ENCODE data around the gene PGBD4.

PGBD4 gene

GRCh38 chr15:34101366-34102174 is at the start of gene PGBD4, which contains the start of gene EMC7:
Gene PGBD4 (plus strand): TSS chr15:34102083. CDS start chr15:34102532, 449 bp downstream.
Gene EMC7 (minus strand): TSS chr15:34101862. CDS start chr15:34101839, 23 bp downstream.
- DNase-seq (ENCODE audit: low read depth) = peak; percentile 100
- TF ChIP-seq, protein P1, sequence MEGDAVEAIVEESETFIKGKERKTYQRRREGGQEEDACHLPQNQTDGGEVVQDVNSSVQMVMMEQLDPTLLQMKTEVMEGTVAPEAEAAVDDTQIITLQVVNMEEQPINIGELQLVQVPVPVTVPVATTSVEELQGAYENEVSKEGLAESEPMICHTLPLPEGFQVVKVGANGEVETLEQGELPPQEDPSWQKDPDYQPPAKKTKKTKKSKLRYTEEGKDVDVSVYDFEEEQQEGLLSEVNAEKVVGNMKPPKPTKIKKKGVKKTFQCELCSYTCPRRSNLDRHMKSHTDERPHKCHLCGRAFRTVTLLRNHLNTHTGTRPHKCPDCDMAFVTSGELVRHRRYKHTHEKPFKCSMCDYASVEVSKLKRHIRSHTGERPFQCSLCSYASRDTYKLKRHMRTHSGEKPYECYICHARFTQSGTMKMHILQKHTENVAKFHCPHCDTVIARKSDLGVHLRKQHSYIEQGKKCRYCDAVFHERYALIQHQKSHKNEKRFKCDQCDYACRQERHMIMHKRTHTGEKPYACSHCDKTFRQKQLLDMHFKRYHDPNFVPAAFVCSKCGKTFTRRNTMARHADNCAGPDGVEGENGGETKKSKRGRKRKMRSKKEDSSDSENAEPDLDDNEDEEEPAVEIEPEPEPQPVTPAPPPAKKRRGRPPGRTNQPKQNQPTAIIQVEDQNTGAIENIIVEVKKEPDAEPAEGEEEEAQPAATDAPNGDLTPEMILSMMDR (conservative IDR thresholded peaks at IDR 0.05; ENCODE audit: low read length) = no peak
- peak within 1 kb of the TSS; percentile 98 for H3K4me3 ChIP-seq (ENCODE audit: low read length)

GRCh38 chr15:34054081-34054707 is 47.7 kb upstream of the PGBD4 start:
- TF ChIP-seq, protein P1 (conservative IDR thresholded peaks at IDR 0.05; ENCODE audit: low read length) = no peak
- DNase-seq (ENCODE audit: low read depth) = no peak

GRCh38 chr15:34055868-34056595 is 45.9 kb upstream of the PGBD4 start:
- peak; percentile 82 for DNase-seq (ENCODE audit: low read depth)
- TF ChIP-seq, protein P1 (conservative IDR thresholded peaks at IDR 0.05; ENCODE audit: low read length) = no peak
- no peak overlapping the region for H3K4me3 ChIP-seq (ENCODE audit: low read length)

More at GRCh38 chr15:34054081-34054707, 47.7 kb upstream of the PGBD4 start:
- no peak overlapping the region for H3K4me3 ChIP-seq (ENCODE audit: low read length)

GRCh38 chr15:34056911-34057310 is 45.0 kb upstream of the PGBD4 start:
- no peak overlapping the region for H3K4me3 ChIP-seq (ENCODE audit: low read length)
- TF ChIP-seq, protein P1 (conservative IDR thresholded peaks at IDR 0.05; ENCODE audit: low read length) = no peak
- DNase-seq (ENCODE audit: low read depth) = peak; percentile 40

- TF ChIP-seq, protein P1 (conservative IDR thresholded peaks at IDR 0.05; ENCODE audit: low read length) = no peak
- H3K4me3 ChIP-seq (ENCODE audit: low read length) = no peak overlapping the region
- DNase-seq (ENCODE audit: low read depth) = no peak
Observed at GRCh38 chr15:34059476-34059875, 42.4 kb upstream of the PGBD4 start.

DNA sequence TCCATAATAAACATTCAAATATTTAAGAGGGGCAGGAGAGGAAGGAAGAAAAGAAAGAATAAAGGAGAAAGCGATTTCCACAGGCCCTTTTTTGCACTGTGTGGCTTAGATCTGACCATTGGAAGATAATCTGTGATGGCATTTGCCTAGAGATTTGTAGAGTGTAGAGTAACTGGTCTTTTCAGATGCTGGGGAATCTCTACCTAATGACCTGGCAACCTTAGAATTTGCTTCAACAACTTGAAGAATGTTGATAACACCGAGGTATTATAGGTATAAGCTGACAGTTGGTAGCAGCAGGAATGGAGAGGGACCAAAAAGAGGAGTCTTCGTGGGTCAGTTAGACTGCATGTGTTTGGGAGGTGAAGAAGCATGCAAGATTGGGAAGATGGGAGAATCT is 41.9 kb upstream of the PGBD4 start:
- H3K4me3 ChIP-seq (ENCODE audit: low read length) = no peak overlapping the region
- TF ChIP-seq, protein P1 (conservative IDR thresholded peaks at IDR 0.05; ENCODE audit: low read length) = no peak
- DNase-seq (ENCODE audit: low read depth) = no peak

Data from AG10803 (cell line).